Upper lobe of left lung (tissue), 4 donors: ENCODE results near the gene TXNDC17.

ENCODE experiments used
- CTCF ChIP-seq, 6 experiments: fragments of 450-650 bp in 4 of 6; fragments of 200-600 bp in 2 of 6; sonication (generic) in 2 of 6; IDR thresholded peaks; one replicate each; pipeline ENCODE4 v1.5.1; 2016 to 2019; ENCODE audit warnings: antibody characterized with exemption in 6 of 6
- EP300 ChIP-seq, 4 donors: sonication (generic); formaldehyde crosslinking; IDR thresholded peaks; one replicate each; pipeline ENCODE4 v1.5.1; 2017; ENCODE audit warnings: antibody characterized with exemption in 4 of 4, control low read depth in 2 of 4
- POLR2AphosphoS5 ChIP-seq, 2 donors: sonication (generic); formaldehyde crosslinking; IDR thresholded peaks; one replicate each; pipeline ENCODE4 v1.5.1; 2017; ENCODE audit warnings: antibody characterized with exemption in 2 of 2

- TF ChIP-seq CTCF (IDR thresholded peaks at IDR 0.05) (no peak), EP300 (IDR thresholded peaks at IDR 0.05) (no peak), POLR2AphosphoS5 (IDR thresholded peaks at IDR 0.05) (no peak)
Observed at GRCh38 chr17:6596511-6596910, 44.3 kb upstream of the TXNDC17 start.
